Activated T-cell treated with anti-CD3 and anti-CD28 coated beads, Interleukin-2, amount 50 U/mL, for 1 hour (primary cell): ENCODE data around the gene TYMS.

Experiments
- DNase-seq: peaks from one replicate; pipeline ENCODE4 v3.0.0-alpha.2; 2020

TYMS gene

DNA sequence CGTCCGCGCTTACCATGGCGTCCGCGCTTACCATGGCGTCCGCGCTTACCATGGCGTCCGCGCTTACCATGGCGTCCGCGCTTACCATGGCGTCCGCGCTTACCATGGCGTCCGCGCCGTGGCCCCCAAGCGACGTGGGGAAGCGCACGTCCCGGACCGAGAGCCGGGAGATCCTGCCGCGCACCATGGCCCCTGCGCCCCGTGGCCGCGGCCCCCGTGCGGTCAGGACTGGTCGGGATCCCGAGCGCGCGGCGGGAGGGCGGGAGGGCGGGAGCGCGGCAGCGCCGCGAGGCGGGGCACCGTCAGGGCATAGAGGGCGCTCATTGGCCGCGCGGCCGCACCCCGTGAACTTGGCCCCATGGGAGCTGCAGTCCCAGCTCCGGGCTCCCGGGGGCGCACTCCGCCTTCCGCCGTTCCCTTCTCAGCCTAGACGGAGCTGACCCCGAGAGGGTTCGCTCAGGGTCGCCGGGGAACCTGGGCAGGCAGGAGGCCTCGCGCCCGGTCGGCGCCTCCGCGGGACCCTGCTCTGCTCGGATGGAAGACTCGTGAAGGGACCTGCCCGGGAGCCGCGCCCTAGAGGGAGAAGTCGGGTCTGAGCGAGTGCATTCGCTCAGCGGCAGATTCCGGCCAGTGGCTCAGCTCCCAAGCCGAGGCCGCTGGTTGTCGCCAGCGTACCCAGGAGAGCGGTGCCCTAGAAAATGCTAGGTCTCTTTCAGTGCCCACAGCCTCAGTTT, 55.1 kb downstream of the TYMS start, which contains the start of gene ENOSF1:
ENOSF1 (minus strand) TSS at position 230 of the 734 bp plus-strand sequence; CDS start at position 187, 43 bp downstream.
- DNase-seq: peak; percentile 87

DNA sequence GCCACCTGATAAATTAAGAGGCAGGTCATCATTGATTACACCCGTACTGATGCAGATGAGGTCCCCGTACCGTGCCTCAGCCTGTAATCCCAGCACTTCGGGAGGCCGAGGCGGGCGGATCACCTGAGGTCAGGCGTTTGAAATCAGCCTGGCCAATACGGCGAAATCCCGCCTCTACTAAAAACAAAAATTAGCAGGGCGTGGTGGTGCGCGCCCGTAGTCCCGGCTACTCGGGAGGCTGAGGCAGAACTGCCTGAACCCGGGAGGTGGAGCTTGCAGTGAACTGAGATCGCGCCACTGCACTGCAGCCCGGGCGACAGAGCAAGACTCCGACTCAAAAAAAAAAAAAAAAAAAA, 55.7 kb downstream of the TYMS start:
- DNase-seq: no peak

DNA sequence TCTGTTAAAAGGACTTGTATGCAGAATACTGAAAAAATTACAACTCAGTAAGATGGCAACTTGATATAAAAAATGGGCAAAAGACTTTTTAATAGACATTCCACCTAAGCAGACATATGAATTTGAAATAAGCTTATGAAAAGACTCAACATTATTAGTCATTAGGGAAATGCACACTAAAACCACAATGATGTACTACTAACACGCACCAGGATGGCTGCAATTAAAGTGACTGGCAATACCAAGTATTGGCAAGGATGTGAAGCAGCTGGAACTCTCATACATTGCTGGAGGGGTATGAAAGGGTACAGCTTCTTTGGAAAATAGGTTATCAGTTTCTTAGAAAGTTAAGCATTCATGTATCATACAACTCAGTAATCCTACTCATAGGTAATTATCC, 58.2 kb downstream of the TYMS start:
- no peak for DNase-seq

DNA sequence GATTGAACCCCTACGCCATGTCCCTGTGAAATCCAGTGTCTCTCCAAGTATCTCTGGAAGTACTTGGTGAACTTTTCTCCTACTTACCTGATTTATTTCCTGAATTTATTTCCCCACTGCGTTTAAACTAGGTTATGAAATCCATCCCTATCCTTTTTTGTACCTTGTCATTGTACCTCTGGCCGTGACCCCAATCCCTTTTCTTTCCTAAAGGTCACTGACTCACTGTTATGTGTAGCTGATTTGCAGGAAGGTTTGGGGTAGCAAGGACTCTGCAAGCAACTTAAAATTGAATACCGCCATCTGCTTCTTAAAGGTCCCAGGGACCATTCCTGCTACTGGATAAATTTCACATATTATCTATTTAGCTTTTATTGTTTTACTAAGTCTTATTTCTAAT, 59.5 kb downstream of the TYMS start:
- no peak for DNase-seq
